Liver (tissue), 3 donors: Measurements from ENCODE around the gene PIGM.

Experiments used
- ATF3 ChIP-seq: IDR thresholded peaks from 2 replicates; pipeline ENCODE4 v1.6.1; 2016; ENCODE audit warnings: antibody characterized with exemption
- CTCF ChIP-seq: fragments of 150-350 bp; IDR thresholded peaks from 2 replicates; pipeline ENCODE4 v1.5.1; 2017; ENCODE audit warnings: improper control_type of control experiment, low read depth, low read length; ENCODE audit not compliant: missing input control
- GABPA ChIP-seq, 2 donors: IDR thresholded peaks in 1 of 2; conservative IDR thresholded peaks in 1 of 2; 2 replicates each; pipeline ENCODE4 v1.6.1; 2016; ENCODE audit warnings: antibody characterized with exemption in 2 of 2, mild to moderate bottlenecking in 1 of 2, moderate library complexity in 1 of 2
- HNF4A ChIP-seq, 2 donors: conservative IDR thresholded peaks; 2 replicates each; pipeline ENCODE4 v1.6.1; 2016; ENCODE audit warnings: antibody characterized with exemption in 2 of 2, mild to moderate bottlenecking in 2 of 2
- MAX ChIP-seq: IDR thresholded peaks from 2 replicates; pipeline ENCODE4 v1.6.1; 2016; ENCODE audit warnings: antibody characterized with exemption
- RAD21 ChIP-seq, 2 donors: IDR thresholded peaks; 2 replicates each; pipeline ENCODE4 v1.6.1; 2016; ENCODE audit warnings: antibody characterized with exemption in 2 of 2, mild to moderate bottlenecking in 2 of 2
- REST ChIP-seq: IDR thresholded peaks from 2 replicates; pipeline ENCODE4 v1.6.1; 2016; ENCODE audit warnings: antibody characterized with exemption, mild to moderate bottlenecking
- RXRA ChIP-seq, 2 donors: IDR thresholded peaks; 2 replicates each; pipeline ENCODE4 v1.6.1; 2017 to 2018; ENCODE audit warnings: antibody characterized with exemption in 2 of 2, mild to moderate bottlenecking in 1 of 2
- SP1 ChIP-seq: IDR thresholded peaks from 2 replicates; pipeline ENCODE4 v1.6.1; 2018; ENCODE audit warnings: antibody characterized with exemption, mild to moderate bottlenecking
- TAF1 ChIP-seq: conservative IDR thresholded peaks from 2 replicates; pipeline ENCODE4 v1.6.1; 2016; ENCODE audit warnings: antibody characterized with exemption, mild to moderate bottlenecking
- YY1 ChIP-seq: IDR thresholded peaks from 2 replicates; pipeline ENCODE4 v1.6.1; 2016; ENCODE audit warnings: antibody characterized with exemption, mild to moderate bottlenecking
- ZBTB33 ChIP-seq: IDR thresholded peaks from 2 replicates; pipeline ENCODE4 v1.6.1; 2016; ENCODE audit warnings: antibody characterized with exemption
- donor health status: healthy.
- donor health status: healthy.

GRCh38 chr1:160081261-160081936 is 49.6 kb upstream of the PIGM start, which contains the start of gene KCNJ9:
- TF ChIP-seq MAX (no peak), RXRA (IDR thresholded peaks at IDR 0.05) (no peak), CTCF (no peak), TAF1 (no peak), YY1 (no peak), ATF3 (no peak), REST (no peak), GABPA (IDR thresholded peaks at IDR 0.05 in 1 of 2, conservative IDR thresholded peaks at IDR 0.05 in 1 of 2) (no peak), ZBTB33 (no peak), RAD21 (IDR thresholded peaks at IDR 0.05) (no peak), HNF4A (conservative IDR thresholded peaks at IDR 0.05) (no peak), SP1 (no peak)
